ENCODE data around the gene G6PD. TPM values are rescaled to one million over a fixed set of nuclear protein-coding genes. Genes with fewer than 3 reads are reported as not detected.

Gene G6PD
- total RNA-seq, 4 donors from 2014 or later = 7.4 to 24.4 (median 19.3) TPM

- WGBS, 2 donors (ENCODE audit: low coverage in 1 of 2) = 84% methylated on average over 16 of the region's 16 CpGs; no CpG with 5 or more reads in 1 of the 2 donors
- Histone ChIP-seq H3K9me3 (no peaks in the 10 kb centered on the region), H3K36me3 (no peaks in the 10 kb centered on the region), H3K4me3 (no peak overlapping the region), H3K27ac (no peak overlapping the region), H3K27me3 (no peaks in the 10 kb centered on the region), H3K4me1 (peaks cover 0 to 14% (median 6%) of the 10 kb centered on the region in 4 donors)
- TF ChIP-seq POLR2AphosphoS5 (IDR thresholded peaks at IDR 0.05) (no peak), EP300 (IDR thresholded peaks at IDR 0.05; ENCODE audit: low read depth) (no peak), POLR2A (IDR thresholded peaks at IDR 0.05) (no peak)
- TF ChIP-seq, protein P1, sequence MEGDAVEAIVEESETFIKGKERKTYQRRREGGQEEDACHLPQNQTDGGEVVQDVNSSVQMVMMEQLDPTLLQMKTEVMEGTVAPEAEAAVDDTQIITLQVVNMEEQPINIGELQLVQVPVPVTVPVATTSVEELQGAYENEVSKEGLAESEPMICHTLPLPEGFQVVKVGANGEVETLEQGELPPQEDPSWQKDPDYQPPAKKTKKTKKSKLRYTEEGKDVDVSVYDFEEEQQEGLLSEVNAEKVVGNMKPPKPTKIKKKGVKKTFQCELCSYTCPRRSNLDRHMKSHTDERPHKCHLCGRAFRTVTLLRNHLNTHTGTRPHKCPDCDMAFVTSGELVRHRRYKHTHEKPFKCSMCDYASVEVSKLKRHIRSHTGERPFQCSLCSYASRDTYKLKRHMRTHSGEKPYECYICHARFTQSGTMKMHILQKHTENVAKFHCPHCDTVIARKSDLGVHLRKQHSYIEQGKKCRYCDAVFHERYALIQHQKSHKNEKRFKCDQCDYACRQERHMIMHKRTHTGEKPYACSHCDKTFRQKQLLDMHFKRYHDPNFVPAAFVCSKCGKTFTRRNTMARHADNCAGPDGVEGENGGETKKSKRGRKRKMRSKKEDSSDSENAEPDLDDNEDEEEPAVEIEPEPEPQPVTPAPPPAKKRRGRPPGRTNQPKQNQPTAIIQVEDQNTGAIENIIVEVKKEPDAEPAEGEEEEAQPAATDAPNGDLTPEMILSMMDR (IDR thresholded peaks at IDR 0.05) = no peak
- intact Hi-C loops (cut with DNase I; ENCODE audit: low total_unique reads) = loop anchor here (5.0 kb wide), 1 partner anchor 1574 kb away; no protein-coding TSS in a partner anchor
- DNase-seq = no peak
- in situ Hi-C loops (cut with MboI; ENCODE audit: low pct_ligation_motif_present in 1 of 4, low pct_unique_long_range_greater_than_20kb in 1 of 4, low sequenced_read_pairs in 3 of 4) = loop anchor here in 3 of 4 donors (25.0 kb wide), 3 partner anchors 119 to 1569 kb away; partner anchors contain the start of genes DNASE1L1 (in 3 of the 3), TAFAZZIN (in 3 of the 3), HCFC1 (in 1 of the 3) and TMEM187 (in 1 of the 3)
Observed at GRCh38 chrX:154531626-154532025, 15.0 kb downstream of the G6PD start.

GRCh38 chrX:154530286-154530685, 16.4 kb downstream of the G6PD start:
- Histone ChIP-seq H3K9me3 (no peaks in the 10 kb centered on the region), H3K36me3 (no peaks in the 10 kb centered on the region), H3K27me3 (no peaks in the 10 kb centered on the region), H3K4me1 (peaks cover 0 to 17% (median 6%) of the 10 kb centered on the region in 4 donors), H3K27ac (no peak overlapping the region), H3K4me3 (no peak overlapping the region)
- TF ChIP-seq, protein P1 (IDR thresholded peaks at IDR 0.05) = no peak
- TF ChIP-seq POLR2AphosphoS5 (IDR thresholded peaks at IDR 0.05) = no peak
- TF ChIP-seq POLR2A (IDR thresholded peaks at IDR 0.05) = no peak
- TF ChIP-seq EP300 (IDR thresholded peaks at IDR 0.05; ENCODE audit: low read depth) = no peak
- WGBS, 2 donors (ENCODE audit: low coverage in 1 of 2) = 80% methylated on average over 11 of the region's 11 CpGs; no CpG with 5 or more reads in 1 of the 2 donors
- in situ Hi-C loops (cut with MboI; ENCODE audit: low pct_ligation_motif_present in 1 of 4, low pct_unique_long_range_greater_than_20kb in 1 of 4, low sequenced_read_pairs in 3 of 4) (loop anchor here in 3 of 4 donors (25.0 kb wide), 3 partner anchors 118 to 1568 kb away; partner anchors contain the start of genes DNASE1L1 (in 3 of the 3), TAFAZZIN (in 3 of the 3), HCFC1 (in 1 of the 3) and TMEM187 (in 1 of the 3)), intact Hi-C loops (cut with DNase I; ENCODE audit: low total_unique reads) (loop anchor here (5.0 kb wide), 1 partner anchor 1573 kb away; no protein-coding TSS in a partner anchor)
- DNase-seq = no peak

- no peak for TF ChIP-seq POLR2A (IDR thresholded peaks at IDR 0.05)
- no peak for TF ChIP-seq EP300 (IDR thresholded peaks at IDR 0.05; ENCODE audit: low read depth)
- TF ChIP-seq POLR2AphosphoS5 (IDR thresholded peaks at IDR 0.05) = no peak
- TF ChIP-seq, protein P1 (IDR thresholded peaks at IDR 0.05) = no peak
- WGBS, 2 donors (ENCODE audit: low coverage in 1 of 2) = 69% methylated on average over 6 of the region's 6 CpGs; no CpG with 5 or more reads in 1 of the 2 donors
- in situ Hi-C loops (cut with MboI; ENCODE audit: low pct_ligation_motif_present in 1 of 4, low pct_unique_long_range_greater_than_20kb in 1 of 4, low sequenced_read_pairs in 3 of 4) = loop anchor here in 3 of 4 donors (25.0 kb wide), 3 partner anchors 117 to 1567 kb away; partner anchors contain the start of genes DNASE1L1 (in 3 of the 3), TAFAZZIN (in 3 of the 3), HCFC1 (in 1 of the 3) and TMEM187 (in 1 of the 3)
Observed at GRCh38 chrX:154529206-154529612, 17.4 kb downstream of the G6PD start.

GRCh38 chrX:154526901-154527675, 19.6 kb downstream of the G6PD start:
- H3K9me3 ChIP-seq = no peaks in the 10 kb centered on the region
- H3K4me3 ChIP-seq = peak overlapping the region in 2 of 4 donors; percentile 23 to 39
- TF ChIP-seq POLR2AphosphoS5 (IDR thresholded peaks at IDR 0.05) = peak in 2 of 3 donors; percentile 25 to 42
- TF ChIP-seq EP300 (IDR thresholded peaks at IDR 0.05; ENCODE audit: low read depth) = no peak
- peak; percentile 21 for TF ChIP-seq POLR2A (IDR thresholded peaks at IDR 0.05)
- TF ChIP-seq, protein P1 (IDR thresholded peaks at IDR 0.05) = peak; percentile 42 to 57 (median 47)
- no peaks in the 10 kb centered on the region for H3K36me3 ChIP-seq
- peak overlapping the region; percentile 65 to 80 (median 79) for H3K27ac ChIP-seq
- intact Hi-C loops (cut with DNase I; ENCODE audit: low total_unique reads) (no loop called here), in situ Hi-C loops (cut with MboI; ENCODE audit: low pct_ligation_motif_present in 1 of 4, low pct_unique_long_range_greater_than_20kb in 1 of 4, low sequenced_read_pairs in 3 of 4) (loop anchor here in 3 of 4 donors (25.0 kb wide), 3 partner anchors 115 to 1565 kb away; partner anchors contain the start of genes DNASE1L1 (in 3 of the 3), TAFAZZIN (in 3 of the 3), HCFC1 (in 1 of the 3) and TMEM187 (in 1 of the 3))
- WGBS, 2 donors (ENCODE audit: low coverage in 1 of 2) = 30% methylated on average over 15 of the region's 15 CpGs; no CpG with 5 or more reads in 1 of the 2 donors
- H3K4me1 ChIP-seq = peaks cover 0 to 12% (median 3%) of the 10 kb centered on the region in 4 donors
- DNase-seq = peak; percentile 84
- no peaks in the 10 kb centered on the region for H3K27me3 ChIP-seq

More at GRCh38 chrX:154529206-154529612, 17.4 kb downstream of the G6PD start:
- no peak overlapping the region for H3K27ac ChIP-seq
- no peak for DNase-seq
- H3K4me3 ChIP-seq = no peak overlapping the region
- H3K9me3 ChIP-seq = no peaks in the 10 kb centered on the region
- no peaks in the 10 kb centered on the region for H3K36me3 ChIP-seq
- intact Hi-C loops (cut with DNase I; ENCODE audit: low total_unique reads) = no loop called here
- H3K4me1 ChIP-seq = peaks cover 0 to 12% (median 3%) of the 10 kb centered on the region in 4 donors
- H3K27me3 ChIP-seq = no peaks in the 10 kb centered on the region
